Measurements from ENCODE around the gene RAD51B.

DNA sequence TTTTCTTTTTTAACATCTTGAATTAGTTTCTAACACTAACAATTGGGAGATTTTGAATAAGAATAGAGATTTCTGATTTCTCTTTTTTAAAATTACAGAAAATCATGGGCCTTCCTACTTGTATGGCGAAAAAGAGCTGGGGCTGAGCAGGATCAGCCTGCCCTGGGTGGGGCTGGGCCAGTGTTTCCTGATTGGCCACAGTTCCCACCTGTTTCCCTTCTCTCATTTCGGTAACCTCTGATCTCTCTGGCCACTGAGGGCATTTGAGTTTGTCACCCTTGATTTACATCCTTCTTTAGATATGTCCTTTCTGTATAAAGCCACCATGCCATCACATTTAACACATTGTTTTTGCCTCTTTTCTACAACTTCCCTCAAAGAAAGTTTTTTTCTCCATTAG, 719.1 kb downstream of the RAD51B start:
- no peak for TF ChIP-seq ZNF138 (CRISPR knock-in tag; conservative IDR thresholded peaks at IDR 0.05)
- TF ChIP-seq E2F4 (CRISPR knock-in tag; IDR thresholded peaks at IDR 0.05; ENCODE audit: borderline replicate concordance, low read depth) = no peak
- TF ChIP-seq NR2C2 (CRISPR knock-in tag; IDR thresholded peaks at IDR 0.05) = no peak
- TF ChIP-seq TP53 (CRISPR knock-in tag; IDR thresholded peaks at IDR 0.05) = no peak
- no peak for TF ChIP-seq JUN (CRISPR knock-in tag; IDR thresholded peaks at IDR 0.05)
